DMS153 (cell line): ENCODE measurements around the gene ZSWIM5.
"Not testable (repeated sequence)": the region's sequence is repeated elsewhere in the genome, so short reads cannot be mapped to it uniquely, and the experiment has no call there.

Experiments used
- DNase-seq: peaks from one replicate; lab custom pipeline; 2025; lab: John Stamatoyannopoulos, UW

Gene ZSWIM5

GRCh38 chr1:45089711-45090110 lies 116.7 kb downstream of the ZSWIM5 start:
- no peak for DNase-seq

GRCh38 chr1:45084562-45084961 lies 121.8 kb downstream of the ZSWIM5 start:
- no peak for DNase-seq

GRCh38 chr1:45079533-45079932 lies 126.9 kb downstream of the ZSWIM5 start:
- no peak for DNase-seq

GRCh38 chr1:45076959-45077358 lies 129.4 kb downstream of the ZSWIM5 start:
- not testable (repeated sequence) for DNase-seq

- DNase-seq: no peak
Observed at GRCh38 chr1:45071567-45071966, 134.8 kb downstream of the ZSWIM5 start.

GRCh38 chr1:45067806-45068205 lies 138.6 kb downstream of the ZSWIM5 start:
- no peak for DNase-seq

- no peak for DNase-seq
Observed at GRCh38 chr1:45065083-45065482, 141.3 kb downstream of the ZSWIM5 start.

- not testable (repeated sequence) for DNase-seq
Observed at GRCh38 chr1:45062463-45062862, 143.9 kb downstream of the ZSWIM5 start.

GRCh38 chr1:45059829-45060228 lies 146.6 kb downstream of the ZSWIM5 start:
- DNase-seq: no peak

GRCh38 chr1:45057542-45057941 lies 148.9 kb downstream of the ZSWIM5 start:
- no peak for DNase-seq

GRCh38 chr1:45051005-45051772 lies 155.2 kb downstream of the ZSWIM5 start:
- no peak for DNase-seq

- no peak for DNase-seq
Observed at GRCh38 chr1:45047032-45047431, 159.4 kb downstream of the ZSWIM5 start.

GRCh38 chr1:45044916-45045315 lies 161.5 kb downstream of the ZSWIM5 start:
- DNase-seq: no peak

- DNase-seq: no peak
Observed at GRCh38 chr1:45043094-45043493, 163.3 kb downstream of the ZSWIM5 start.

- no peak for DNase-seq
Observed at GRCh38 chr1:45040297-45040696, 166.1 kb downstream of the ZSWIM5 start.

GRCh38 chr1:45038661-45039364 lies 167.6 kb downstream of the ZSWIM5 start:
- DNase-seq: no peak

- DNase-seq: no peak
Observed at GRCh38 chr1:45038240-45038639, 168.2 kb downstream of the ZSWIM5 start.

GRCh38 chr1:45037456-45037855 lies 168.9 kb downstream of the ZSWIM5 start:
- DNase-seq: no peak

GRCh38 chr1:45035631-45036301 lies 170.6 kb downstream of the ZSWIM5 start:
- DNase-seq: no peak

GRCh38 chr1:45033356-45033755 lies 173.0 kb downstream of the ZSWIM5 start:
- no peak for DNase-seq

GRCh38 chr1:45032837-45033236 lies 173.6 kb downstream of the ZSWIM5 start:
- no peak for DNase-seq

- DNase-seq: no peak
Observed at GRCh38 chr1:45026446-45026845, 180.0 kb downstream of the ZSWIM5 start.

GRCh38 chr1:45023663-45024062 lies 182.7 kb downstream of the ZSWIM5 start:
- DNase-seq: no peak
